ENCODE measurements around the gene MOCS2. TPM values are rescaled to one million over a fixed set of nuclear protein-coding genes. Genes with fewer than 3 reads are reported as not detected.

MOCS2 gene
- total and polyA plus RNA-seq, 5 donors from 2014 or later, result 14.1 to 44.7 (median 35.6) TPM

DNA sequence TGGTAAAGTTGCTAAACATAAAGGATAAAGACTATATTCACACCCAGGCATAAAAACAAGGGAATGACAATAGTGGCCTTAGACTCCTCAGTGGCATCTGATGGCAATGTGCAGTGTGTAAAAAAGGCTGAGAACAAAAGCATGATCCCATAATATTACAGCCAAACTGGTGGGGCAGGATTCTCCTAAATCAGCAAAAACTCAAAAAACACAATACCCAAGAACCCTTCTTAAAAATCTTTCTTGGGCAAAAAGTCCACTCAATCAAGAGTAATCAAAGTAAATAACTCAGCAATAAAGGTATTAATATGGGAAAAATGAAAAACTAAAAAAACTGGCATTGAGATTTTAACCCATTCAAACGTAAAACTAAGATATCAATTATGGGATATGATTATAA, 1.6 kb upstream of the MOCS2 start:
- Histone ChIP-seq H3K27ac (ENCODE audit: insufficient read depth, low read length, poor library complexity, severe bottlenecking) (no peak overlapping the region), H3K36me3 (ENCODE audit: control insufficient read depth, insufficient read depth, low read length) (peaks cover 6% of the 10 kb centered on the region), H3K27me3 (ENCODE audit: control insufficient read depth, insufficient read depth, low read length) (no peaks in the 10 kb centered on the region), H3K4me3 (ENCODE audit: low read depth, low read length) (peak overlapping the region; percentile 87), H3K9me3 (ENCODE audit: control insufficient read depth in 2 of 2, low read length in 2 of 2) (no peaks in the 10 kb centered on the region), H3K4me1 (ENCODE audit: control insufficient read depth, insufficient read depth, low read length, poor library complexity, severe bottlenecking) (peaks cover 18% of the 10 kb centered on the region)
- H3K4me1 Mint-ChIP-seq, result peaks cover 13 to 45% (median 31%) of the 10 kb centered on the region in 4 donors
- no peaks in the 10 kb centered on the region for H3K27me3 Mint-ChIP-seq
- DNase-seq (no peak), ATAC-seq (ENCODE audit: low read depth in 2 of 2) (no peak)
- peak overlapping the region; percentile 91 to 99 (median 95) for H3K4me3 Mint-ChIP-seq
- H3K9me3 Mint-ChIP-seq, result no peaks in the 10 kb centered on the region
- H3K36me3 Mint-ChIP-seq, result peaks cover 9% of the 10 kb centered on the region
- H3K27ac Mint-ChIP-seq, result no peak overlapping the region

DNA sequence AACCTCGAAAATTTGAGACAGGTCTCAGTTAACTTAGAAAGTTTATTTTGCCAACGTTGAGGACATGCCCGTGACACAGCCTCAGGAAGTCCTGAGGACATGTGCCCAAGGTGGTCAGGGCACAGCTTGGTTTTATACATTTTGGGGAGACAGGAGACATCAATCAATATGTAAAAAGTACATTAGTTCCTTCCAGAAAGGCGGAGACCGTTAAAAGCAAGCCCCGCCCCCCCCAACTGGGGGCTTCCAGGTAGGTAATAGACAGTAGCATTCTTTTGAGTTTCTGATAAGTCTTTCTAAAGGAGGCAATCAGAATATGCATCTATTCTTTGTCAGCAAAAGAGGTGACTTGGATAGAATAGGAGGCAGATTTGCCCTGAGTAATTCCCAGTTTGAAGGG, 599 bp upstream of the MOCS2 start:
- Histone ChIP-seq H3K4me3 (ENCODE audit: low read depth, low read length) (peak overlapping the region; percentile 87), H3K9me3 (ENCODE audit: control insufficient read depth in 2 of 2, low read length in 2 of 2) (no peaks in the 10 kb centered on the region), H3K27ac (ENCODE audit: insufficient read depth, low read length, poor library complexity, severe bottlenecking) (peak overlapping the region; percentile 69), H3K36me3 (ENCODE audit: control insufficient read depth, insufficient read depth, low read length) (peaks cover 6% of the 10 kb centered on the region), H3K4me1 (ENCODE audit: control insufficient read depth, insufficient read depth, low read length, poor library complexity, severe bottlenecking) (peaks cover 18% of the 10 kb centered on the region), H3K27me3 (ENCODE audit: control insufficient read depth, insufficient read depth, low read length) (no peaks in the 10 kb centered on the region)
- no peaks in the 10 kb centered on the region for H3K9me3 Mint-ChIP-seq
- DNase-seq (no peak), ATAC-seq (ENCODE audit: low read depth in 2 of 2) (no peak)
- peaks cover 14% of the 10 kb centered on the region for H3K36me3 Mint-ChIP-seq
- peak overlapping the region; percentile 91 to 99 (median 95) for H3K4me3 Mint-ChIP-seq
- H3K27me3 Mint-ChIP-seq, result no peaks in the 10 kb centered on the region
- peaks cover 13 to 55% (median 40%) of the 10 kb centered on the region in 4 donors for H3K4me1 Mint-ChIP-seq
- peak overlapping the region; percentile 84 to 91 (median 89) for H3K27ac Mint-ChIP-seq

DNA sequence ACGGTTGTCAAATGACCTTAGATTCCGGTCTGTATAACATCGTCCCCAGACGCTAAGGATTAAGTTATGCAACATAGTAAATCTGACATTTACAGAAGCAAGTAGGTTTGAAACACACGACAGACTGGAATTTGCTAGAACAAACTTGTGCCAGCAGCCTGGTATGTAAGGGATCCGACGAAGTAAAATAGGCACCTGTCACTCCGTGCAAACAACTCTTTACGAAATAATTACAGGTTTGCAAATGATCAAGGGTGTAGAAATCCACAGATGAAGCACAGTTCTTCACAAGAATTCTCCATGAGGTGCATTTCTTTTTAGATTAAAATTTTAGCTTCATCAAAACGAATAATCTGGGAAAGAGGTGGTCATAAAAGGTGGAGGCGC, 508 bp downstream of the MOCS2 start:
- Histone ChIP-seq H3K27ac (ENCODE audit: insufficient read depth, low read length, poor library complexity, severe bottlenecking) (peak overlapping the region; percentile 69), H3K4me1 (ENCODE audit: control insufficient read depth, insufficient read depth, low read length, poor library complexity, severe bottlenecking) (peaks cover 18% of the 10 kb centered on the region), H3K4me3 (ENCODE audit: low read depth, low read length) (peak overlapping the region; percentile 87), H3K27me3 (ENCODE audit: control insufficient read depth, insufficient read depth, low read length) (no peaks in the 10 kb centered on the region), H3K9me3 (ENCODE audit: control insufficient read depth in 2 of 2, low read length in 2 of 2) (no peaks in the 10 kb centered on the region), H3K36me3 (ENCODE audit: control insufficient read depth, insufficient read depth, low read length) (peaks cover 7% of the 10 kb centered on the region)
- Mint-ChIP-seq H3K4me3 (peak overlapping the region; percentile 91 to 99 (median 95)), H3K4me1 (peaks cover 13 to 61% (median 44%) of the 10 kb centered on the region in 4 donors), H3K27me3 (no peaks in the 10 kb centered on the region), H3K36me3 (peaks cover 20% of the 10 kb centered on the region), H3K9me3 (no peaks in the 10 kb centered on the region), H3K27ac (peak overlapping the region; percentile 71 to 97 (median 89))
- ATAC-seq (ENCODE audit: low read depth in 2 of 2) (no peak), DNase-seq (no peak)

DNA sequence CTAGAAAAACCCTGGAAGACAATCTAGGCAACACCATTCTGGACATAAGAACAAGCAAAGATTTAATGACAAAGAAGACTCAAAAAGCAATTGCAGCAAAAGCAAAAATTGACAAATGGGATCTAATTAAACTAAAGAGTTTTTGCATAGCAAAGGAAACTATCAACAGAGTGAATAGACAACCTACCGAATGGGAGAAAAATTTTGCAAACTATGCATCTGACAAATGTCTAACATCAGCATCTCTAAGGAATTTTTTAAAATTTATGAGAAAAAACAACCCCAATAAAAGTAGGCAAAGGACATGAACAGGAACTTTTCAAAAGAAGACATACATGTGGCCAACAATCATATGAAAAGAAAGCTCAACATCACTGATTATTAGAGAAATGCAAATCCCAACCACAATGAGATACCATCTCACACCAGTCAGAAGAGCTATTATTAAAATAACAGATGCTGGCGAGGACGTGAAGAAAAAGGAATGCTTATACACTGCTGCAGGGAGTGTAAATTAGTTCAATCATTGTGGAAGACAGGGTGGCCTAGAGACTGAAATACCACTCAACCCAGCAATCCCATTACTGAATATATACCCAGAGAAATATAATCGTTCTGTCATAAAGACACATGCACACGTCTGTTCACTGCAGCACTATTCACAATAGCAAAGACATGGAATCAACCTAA, 3.8 kb downstream of the MOCS2 start:
- no peaks in the 10 kb centered on the region for H3K27me3 Mint-ChIP-seq
- no peaks in the 10 kb centered on the region for H3K9me3 Mint-ChIP-seq
- H3K27me3 ChIP-seq (ENCODE audit: control insufficient read depth, insufficient read depth, low read length), result no peaks in the 10 kb centered on the region
- H3K27ac Mint-ChIP-seq, result no peak overlapping the region
- DNase-seq (no peak), ATAC-seq (ENCODE audit: low read depth in 2 of 2) (no peak)
- peaks cover 18% of the 10 kb centered on the region for H3K4me1 ChIP-seq (ENCODE audit: control insufficient read depth, insufficient read depth, low read length, poor library complexity, severe bottlenecking)
- peak overlapping the region in 1 of 4 donors; percentile 59 for H3K4me3 Mint-ChIP-seq
- peaks cover 36% of the 10 kb centered on the region for H3K36me3 Mint-ChIP-seq
- H3K36me3 ChIP-seq (ENCODE audit: control insufficient read depth, insufficient read depth, low read length), result peaks cover 32% of the 10 kb centered on the region
- no peak overlapping the region for H3K4me3 ChIP-seq (ENCODE audit: low read depth, low read length)
- no peaks in the 10 kb centered on the region for H3K9me3 ChIP-seq (ENCODE audit: control insufficient read depth in 2 of 2, low read length in 2 of 2)
- peaks cover 16 to 65% (median 43%) of the 10 kb centered on the region in 4 donors for H3K4me1 Mint-ChIP-seq
- H3K27ac ChIP-seq (ENCODE audit: insufficient read depth, low read length, poor library complexity, severe bottlenecking), result no peak overlapping the region

DNA sequence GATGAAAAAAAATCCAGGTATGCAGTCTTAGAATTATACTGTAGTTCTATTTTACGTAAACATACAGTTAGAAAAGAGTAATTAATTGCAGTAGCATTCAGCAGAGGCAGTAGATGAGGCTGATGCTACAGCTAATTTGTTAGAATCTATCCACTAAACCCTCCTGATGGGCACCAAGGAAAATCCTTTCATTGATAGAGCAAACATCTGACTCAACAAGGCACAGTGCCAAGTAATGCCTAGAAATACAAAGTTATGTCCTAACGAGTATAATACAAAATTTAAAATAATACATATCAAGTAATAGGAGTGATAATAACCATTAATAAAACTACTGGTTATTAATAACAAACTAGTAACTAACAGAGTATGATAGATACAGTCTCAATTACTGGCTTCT, 9.0 kb downstream of the MOCS2 start:
- ATAC-seq (ENCODE audit: low read depth in 2 of 2), result no peak
- H3K27me3 ChIP-seq (ENCODE audit: control insufficient read depth, insufficient read depth, low read length), result no peaks in the 10 kb centered on the region
- H3K4me3 ChIP-seq (ENCODE audit: low read depth, low read length), result no peak overlapping the region
- H3K9me3 ChIP-seq (ENCODE audit: control insufficient read depth in 2 of 2, low read length in 2 of 2), result no peaks in the 10 kb centered on the region
- no peak overlapping the region for H3K4me3 Mint-ChIP-seq
- peaks cover 12 to 19% (median 17%) of the 10 kb centered on the region in 4 donors for H3K4me1 Mint-ChIP-seq
- H3K36me3 ChIP-seq (ENCODE audit: control insufficient read depth, insufficient read depth, low read length), result peaks cover 57% of the 10 kb centered on the region
- H3K27ac ChIP-seq (ENCODE audit: insufficient read depth, low read length, poor library complexity, severe bottlenecking), result no peak overlapping the region
- H3K27me3 Mint-ChIP-seq, result no peaks in the 10 kb centered on the region
- DNase-seq, result no peak
- no peaks in the 10 kb centered on the region for H3K9me3 Mint-ChIP-seq
- H3K27ac Mint-ChIP-seq, result no peak overlapping the region
- no peaks in the 10 kb centered on the region for H3K4me1 ChIP-seq (ENCODE audit: control insufficient read depth, insufficient read depth, low read length, poor library complexity, severe bottlenecking)
- peaks cover 50% of the 10 kb centered on the region for H3K36me3 Mint-ChIP-seq

DNA sequence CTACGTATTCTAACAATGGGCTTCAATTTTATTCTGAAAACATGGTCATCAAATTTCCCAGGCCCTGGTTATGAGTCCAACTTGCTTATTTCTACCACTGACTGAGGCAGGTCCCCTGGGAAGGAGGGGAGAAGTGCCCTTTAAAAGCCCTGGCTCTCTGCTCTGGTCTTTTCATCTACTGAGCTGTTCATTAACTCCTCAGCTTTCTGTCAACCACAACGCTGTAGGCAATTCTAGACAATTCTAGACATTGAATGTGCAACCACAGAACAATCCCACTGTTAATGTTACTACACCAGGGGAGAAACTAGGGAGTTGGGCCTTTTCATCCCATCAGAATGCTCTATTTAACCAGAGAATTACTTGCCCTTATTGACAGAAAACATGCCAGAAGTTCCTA, 10.0 kb downstream of the MOCS2 start:
- H3K4me3 Mint-ChIP-seq, result no peak overlapping the region

DNA sequence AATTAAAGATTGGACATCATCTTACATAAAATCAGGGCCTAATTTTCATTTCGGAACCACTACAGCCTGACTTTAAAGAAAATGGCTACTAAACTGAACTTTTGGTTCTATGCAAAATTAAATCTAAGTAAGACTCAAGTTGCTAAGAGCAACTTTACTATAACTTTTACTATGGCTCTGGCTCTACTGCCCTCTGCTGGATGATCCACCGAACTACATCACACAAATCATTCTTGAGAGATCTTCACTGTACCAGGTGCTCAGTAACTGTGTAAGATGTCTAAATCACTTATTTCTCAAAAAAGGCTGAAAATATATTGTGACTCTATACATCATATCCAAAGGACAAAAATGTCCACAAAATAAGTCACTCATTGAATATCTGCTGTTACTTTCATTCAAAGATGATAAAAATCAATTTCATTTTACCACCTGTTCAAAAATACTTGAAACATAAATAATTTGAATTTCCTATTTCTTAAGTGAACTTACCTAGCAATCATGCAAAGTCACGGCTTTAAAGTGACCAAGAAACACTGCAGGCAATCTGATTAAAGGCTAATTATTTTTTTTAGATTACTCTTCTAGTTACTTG, 13.5 kb downstream of the MOCS2 start:
- Mint-ChIP-seq H3K36me3 (peaks cover 30% of the 10 kb centered on the region), H3K27ac (no peak overlapping the region), H3K9me3 (no peaks in the 10 kb centered on the region)

More for the DNA sequence above, 10.0 kb downstream of the MOCS2 start:
- H3K27ac ChIP-seq (ENCODE audit: insufficient read depth, low read length, poor library complexity, severe bottlenecking), result no peak overlapping the region
- no peak for DNase-seq
- peaks cover 43% of the 10 kb centered on the region for H3K36me3 Mint-ChIP-seq
- H3K4me1 ChIP-seq (ENCODE audit: control insufficient read depth, insufficient read depth, low read length, poor library complexity, severe bottlenecking), result no peaks in the 10 kb centered on the region
- peaks cover 57% of the 10 kb centered on the region for H3K36me3 ChIP-seq (ENCODE audit: control insufficient read depth, insufficient read depth, low read length)
- peaks cover 9 to 13% (median 9%) of the 10 kb centered on the region in 4 donors for H3K4me1 Mint-ChIP-seq
- ATAC-seq (ENCODE audit: low read depth in 2 of 2), result no peak
- H3K9me3 ChIP-seq (ENCODE audit: control insufficient read depth in 2 of 2, low read length in 2 of 2), result no peaks in the 10 kb centered on the region
- no peaks in the 10 kb centered on the region for H3K9me3 Mint-ChIP-seq
- H3K4me3 ChIP-seq (ENCODE audit: low read depth, low read length), result no peak overlapping the region
- peak overlapping the region in 2 of 3 donors; percentile 40 to 57 for H3K27ac Mint-ChIP-seq
- H3K27me3 ChIP-seq (ENCODE audit: control insufficient read depth, insufficient read depth, low read length), result no peaks in the 10 kb centered on the region
- H3K27me3 Mint-ChIP-seq, result no peaks in the 10 kb centered on the region

More for the DNA sequence above, 13.5 kb downstream of the MOCS2 start:
- Histone ChIP-seq H3K27ac (ENCODE audit: insufficient read depth, low read length, poor library complexity, severe bottlenecking) (no peak overlapping the region), H3K4me3 (ENCODE audit: low read depth, low read length) (no peak overlapping the region), H3K4me1 (ENCODE audit: control insufficient read depth, insufficient read depth, low read length, poor library complexity, severe bottlenecking) (no peaks in the 10 kb centered on the region), H3K36me3 (ENCODE audit: control insufficient read depth, insufficient read depth, low read length) (peaks cover 33% of the 10 kb centered on the region), H3K9me3 (ENCODE audit: control insufficient read depth in 2 of 2, low read length in 2 of 2) (no peaks in the 10 kb centered on the region), H3K27me3 (ENCODE audit: control insufficient read depth, insufficient read depth, low read length) (no peaks in the 10 kb centered on the region)
- Mint-ChIP-seq H3K27me3 (no peaks in the 10 kb centered on the region), H3K4me1 (peaks cover 0 to 6% (median 4%) of the 10 kb centered on the region in 4 donors), H3K4me3 (no peak overlapping the region)
- DNase-seq (peak; percentile 48 to 81 (median 63)), ATAC-seq (ENCODE audit: low read depth in 2 of 2) (peak; percentile 79 to 80)

Measured in CD4-positive, CD25-positive, alpha-beta regulatory T cell (primary cell).